Mucosa of descending colon (tissue), 3 donors: ENCODE results near the gene CHD3. TPM values are rescaled to one million over a fixed set of nuclear protein-coding genes. Genes with fewer than 3 reads are reported as not detected.

ENCODE experiments used
- ATAC-seq: fragments of 200-7000 bp; cut with Tn5 transposase; one replicate; pipeline ENCODE4 v1.9.1; 2020; ENCODE audit warnings: mild to moderate bottlenecking, moderate library complexity
- DNase-seq, 3 donors: peaks; one replicate each; pipeline ENCODE4 v3.0.0-alpha.2; 2020
- H3K36me3 ChIP-seq: fragments of 200-600 bp; one replicate; pipeline ENCODE4 v1.8.0; 2021; ENCODE audit warnings: low read depth, mild to moderate bottlenecking
- H3K4me1 ChIP-seq: fragments of 200-600 bp; one replicate; pipeline ENCODE4 v1.8.0; 2021; ENCODE audit warnings: low read depth, mild to moderate bottlenecking
- H3K4me3 ChIP-seq: fragments of 200-600 bp; one replicate; pipeline ENCODE4 v1.8.0; 2021; ENCODE audit warnings: mild to moderate bottlenecking
- H3K9me3 ChIP-seq: fragments of 200-600 bp; one replicate; pipeline ENCODE4 v1.8.0; 2021; ENCODE audit warnings: mild to moderate bottlenecking
- CTCF ChIP-seq: fragments of 200-600 bp; IDR thresholded peaks from one replicate; pipeline ENCODE4 v1.8.0; 2022; ENCODE audit warnings: antibody characterized with exemption, mild to moderate bottlenecking
- intact Hi-C, 2 donors: fragments of 100-400 bp; cut with DNase I in 1 of 2; cut with micrococcal nuclease in 1 of 2; formaldehyde crosslinking; loops; one replicate each; pipeline versions ENCODE4 v1.11.0 to v1.11.1; 2022; cut with DNase I, micrococcal nuclease
- total RNA-seq, 3 donors: library from RNA; stranded (reverse); fragmentation: NEBNext Ultra II Directional in 2 of 3; extraction: Animal tissue kit (Norgen Biotek cat#: 25700) in 2 of 3; gene quantifications; one replicate each; pipeline versions ENCODE4 v1.2.1 to v1.2.4, GENCODE V29; 2021 to 2023
- donor health status: DM: no; HTN: no; CAD: no; lungs with moderate emphysema.
- donor health status: DM: no; HTN: no; CAD: no.
- donor health status: DM: no; HTN: yes; CAD: no.

The CHD3 gene
- total RNA-seq, 3 donors from 2014 or later: 52.7 to 151 (median 56.5) TPM

GRCh38 chr17:7848739-7849129 lies 39.9 kb upstream of the CHD3 start:
- intact Hi-C loops: no loop called here
- DNase-seq: peak in 1 of 3 donors; percentile 44
- ATAC-seq: no peak
- Histone ChIP-seq H3K4me3 (no peak overlapping the region), H3K9me3 (no peaks in the 10 kb centered on the region), H3K4me1 (peaks cover 16% of the 10 kb centered on the region), H3K36me3 (peaks cover 7% of the 10 kb centered on the region)
- no peak for TF ChIP-seq CTCF

- H3K4me3 ChIP-seq: no peak overlapping the region
- DNase-seq: peak in 2 of 3 donors; percentile 11 to 61
- intact Hi-C loops: no loop called here
- H3K4me1 ChIP-seq: peaks cover 16% of the 10 kb centered on the region
- H3K36me3 ChIP-seq: peaks cover 7% of the 10 kb centered on the region
- no peaks in the 10 kb centered on the region for H3K9me3 ChIP-seq
- no peak for ATAC-seq
- no peak for TF ChIP-seq CTCF
Measured at GRCh38 chr17:7849130-7849750, 39.3 kb upstream of the CHD3 start.

GRCh38 chr17:7849751-7850504 lies 38.7 kb upstream of the CHD3 start:
- TF ChIP-seq CTCF: no peak
- H3K4me3 ChIP-seq: no peak overlapping the region
- DNase-seq (no peak), ATAC-seq (no peak)
- H3K4me1 ChIP-seq: peaks cover 17% of the 10 kb centered on the region
- intact Hi-C loops: no loop called here
- peaks cover 7% of the 10 kb centered on the region for H3K36me3 ChIP-seq
- no peaks in the 10 kb centered on the region for H3K9me3 ChIP-seq

- Histone ChIP-seq H3K4me3 (no peak overlapping the region), H3K9me3 (no peaks in the 10 kb centered on the region), H3K36me3 (peaks cover 7% of the 10 kb centered on the region), H3K4me1 (peaks cover 18% of the 10 kb centered on the region)
- intact Hi-C loops: no loop called here
- ATAC-seq: peak; percentile 0
- DNase-seq: peak in 2 of 3 donors; percentile 12 to 57
- no peak for TF ChIP-seq CTCF
Measured at GRCh38 chr17:7850701-7851437, 37.7 kb upstream of the CHD3 start.

- Histone ChIP-seq H3K4me3 (no peak overlapping the region), H3K4me1 (peaks cover 26% of the 10 kb centered on the region), H3K9me3 (no peaks in the 10 kb centered on the region), H3K36me3 (peaks cover 7% of the 10 kb centered on the region)
- ATAC-seq (peak; percentile 93), DNase-seq (peak; percentile 93 to 96 (median 94))
- intact Hi-C loops: no loop called here
- peak; percentile 95 for TF ChIP-seq CTCF
Measured at GRCh38 chr17:7851438-7852261, 36.9 kb upstream of the CHD3 start.
